Activated B cell treated with CpG ODN at 0.5 μM for 24 hours (primary cell): ENCODE results near the gene CDH15. TPM values are rescaled to one million over a fixed set of nuclear protein-coding genes. Genes with fewer than 3 reads are reported as not detected.

Experiments used
- ATAC-seq: fragments of 200-7000 bp; cut with Tn5 transposase; one replicate; pipeline ENCODE4 v1.10.0; 2021; ENCODE audit warnings: low read depth, mild to moderate bottlenecking, moderate library complexity
- CTCF ChIA-PET: fragments of 350-600 bp; sonication (Branson Sonifier 250); formaldehyde crosslinking; loops from one replicate; lab custom pipeline; 2021; ENCODE audit warnings: antibody characterized with exemption; lab: Charles Lee
- POLR2A ChIA-PET: fragments of 350-600 bp; sonication (Branson Sonifier 250); formaldehyde crosslinking; loops from one replicate; lab custom pipeline; 2021; ENCODE audit warnings: antibody characterized with exemption; lab: Charles Lee
- DNase-seq: peaks from one replicate; pipeline ENCODE4 v3.0.0; 2022
- H3K27ac Mint-ChIP-seq: one replicate; pipeline ENCODE4 v1.8.0; 2020; ENCODE audit warnings: mixed read lengths
- H3K27me3 Mint-ChIP-seq: one replicate; pipeline ENCODE4 v1.8.0; 2021; ENCODE audit warnings: mixed read lengths
- H3K36me3 Mint-ChIP-seq: one replicate; pipeline ENCODE4 v1.8.0; 2021; ENCODE audit warnings: low read depth, mixed read lengths
- H3K4me1 Mint-ChIP-seq: one replicate; pipeline ENCODE4 v1.8.0; 2021; ENCODE audit warnings: mixed read lengths
- H3K4me3 Mint-ChIP-seq: one replicate; pipeline ENCODE4 v1.8.0; 2020; ENCODE audit warnings: mild to moderate bottlenecking, mixed read lengths
- H3K9me3 Mint-ChIP-seq: one replicate; pipeline ENCODE4 v1.8.0; 2020; ENCODE audit warnings: mixed read lengths
- intact Hi-C: fragments of 100-400 bp; cut with micrococcal nuclease; formaldehyde crosslinking; loops from one replicate; pipeline ENCODE4 v1.15.1; 2024
- total RNA-seq: library from RNA; stranded (reverse); gene quantifications from 2 replicates; pipeline ENCODE4 v1.2.3, GENCODE V29; 2022
- TF ChIP-seq, protein P1 (sequence below): fragments of 200-600 bp; IDR thresholded peaks from one replicate; pipeline ENCODE4 v1.8.0; 2022; ENCODE audit warnings: antibody characterized with exemption, mild to moderate bottlenecking

Gene CDH15
- total RNA-seq, 1 donor from 2014 or later, result not detected

GRCh38 chr16:89210165-89210903, 38.8 kb downstream of the CDH15 start:
- TF ChIP-seq, protein P1, sequence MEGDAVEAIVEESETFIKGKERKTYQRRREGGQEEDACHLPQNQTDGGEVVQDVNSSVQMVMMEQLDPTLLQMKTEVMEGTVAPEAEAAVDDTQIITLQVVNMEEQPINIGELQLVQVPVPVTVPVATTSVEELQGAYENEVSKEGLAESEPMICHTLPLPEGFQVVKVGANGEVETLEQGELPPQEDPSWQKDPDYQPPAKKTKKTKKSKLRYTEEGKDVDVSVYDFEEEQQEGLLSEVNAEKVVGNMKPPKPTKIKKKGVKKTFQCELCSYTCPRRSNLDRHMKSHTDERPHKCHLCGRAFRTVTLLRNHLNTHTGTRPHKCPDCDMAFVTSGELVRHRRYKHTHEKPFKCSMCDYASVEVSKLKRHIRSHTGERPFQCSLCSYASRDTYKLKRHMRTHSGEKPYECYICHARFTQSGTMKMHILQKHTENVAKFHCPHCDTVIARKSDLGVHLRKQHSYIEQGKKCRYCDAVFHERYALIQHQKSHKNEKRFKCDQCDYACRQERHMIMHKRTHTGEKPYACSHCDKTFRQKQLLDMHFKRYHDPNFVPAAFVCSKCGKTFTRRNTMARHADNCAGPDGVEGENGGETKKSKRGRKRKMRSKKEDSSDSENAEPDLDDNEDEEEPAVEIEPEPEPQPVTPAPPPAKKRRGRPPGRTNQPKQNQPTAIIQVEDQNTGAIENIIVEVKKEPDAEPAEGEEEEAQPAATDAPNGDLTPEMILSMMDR, result no peak
- intact Hi-C loops, result loop anchor here (10.0 kb wide), 2 partner anchors 576 to 766 kb away; partner anchors contain the start of gene IL17C
- Mint-ChIP-seq H3K27ac (no peak overlapping the region), H3K4me3 (no peak overlapping the region), H3K36me3 (no peaks in the 10 kb centered on the region), H3K9me3 (no peaks in the 10 kb centered on the region), H3K4me1 (peaks cover 5% of the 10 kb centered on the region), H3K27me3 (peaks cover 17% of the 10 kb centered on the region)
- no peak for ATAC-seq
- CTCF ChIA-PET, result no interaction called here
- DNase-seq, result no peak
- POLR2A ChIA-PET, result no interaction called here

DNA sequence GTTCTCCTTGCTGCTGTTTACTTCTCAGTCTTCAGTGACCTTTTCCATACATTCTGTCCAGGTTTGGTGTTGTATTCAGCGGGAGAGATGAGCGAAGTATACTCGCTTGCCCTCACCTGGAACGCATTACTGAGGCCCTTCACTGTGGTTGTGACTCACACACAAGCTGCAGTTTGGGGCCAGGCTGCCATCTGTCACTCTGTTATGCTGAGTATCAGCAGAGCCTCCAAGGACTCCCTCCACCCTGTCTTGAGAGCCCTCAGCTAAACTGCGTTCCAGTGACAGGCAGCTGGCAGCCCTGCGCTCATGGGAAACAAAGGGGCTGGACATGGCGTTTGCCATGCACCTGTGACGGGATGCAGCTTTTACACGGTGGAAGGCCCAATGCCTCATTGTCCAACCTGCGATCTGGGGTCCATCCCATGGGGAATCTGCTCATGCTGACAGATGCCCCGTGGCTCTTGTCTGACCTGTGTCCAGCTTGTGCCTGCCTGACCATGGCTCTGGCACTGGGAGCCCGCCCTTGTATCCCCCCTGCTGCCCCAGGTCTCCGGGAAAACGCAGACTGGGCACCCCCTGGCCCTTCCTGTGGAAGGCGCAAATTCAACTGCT, 39.5 kb downstream of the CDH15 start:
- intact Hi-C loops, result loop anchor here (10.0 kb wide), 2 partner anchors 576 to 766 kb away; partner anchors contain the start of gene IL17C
- TF ChIP-seq, protein P1, result no peak
- no peaks in the 10 kb centered on the region for H3K36me3 Mint-ChIP-seq
- POLR2A ChIA-PET, result no interaction called here
- ATAC-seq (no peak), DNase-seq (no peak)
- H3K27ac Mint-ChIP-seq, result no peak overlapping the region
- CTCF ChIA-PET, result no interaction called here
- H3K9me3 Mint-ChIP-seq, result no peaks in the 10 kb centered on the region
- H3K4me1 Mint-ChIP-seq, result peaks cover 5% of the 10 kb centered on the region
- H3K27me3 Mint-ChIP-seq, result peaks cover 17% of the 10 kb centered on the region
- no peak overlapping the region for H3K4me3 Mint-ChIP-seq

DNA sequence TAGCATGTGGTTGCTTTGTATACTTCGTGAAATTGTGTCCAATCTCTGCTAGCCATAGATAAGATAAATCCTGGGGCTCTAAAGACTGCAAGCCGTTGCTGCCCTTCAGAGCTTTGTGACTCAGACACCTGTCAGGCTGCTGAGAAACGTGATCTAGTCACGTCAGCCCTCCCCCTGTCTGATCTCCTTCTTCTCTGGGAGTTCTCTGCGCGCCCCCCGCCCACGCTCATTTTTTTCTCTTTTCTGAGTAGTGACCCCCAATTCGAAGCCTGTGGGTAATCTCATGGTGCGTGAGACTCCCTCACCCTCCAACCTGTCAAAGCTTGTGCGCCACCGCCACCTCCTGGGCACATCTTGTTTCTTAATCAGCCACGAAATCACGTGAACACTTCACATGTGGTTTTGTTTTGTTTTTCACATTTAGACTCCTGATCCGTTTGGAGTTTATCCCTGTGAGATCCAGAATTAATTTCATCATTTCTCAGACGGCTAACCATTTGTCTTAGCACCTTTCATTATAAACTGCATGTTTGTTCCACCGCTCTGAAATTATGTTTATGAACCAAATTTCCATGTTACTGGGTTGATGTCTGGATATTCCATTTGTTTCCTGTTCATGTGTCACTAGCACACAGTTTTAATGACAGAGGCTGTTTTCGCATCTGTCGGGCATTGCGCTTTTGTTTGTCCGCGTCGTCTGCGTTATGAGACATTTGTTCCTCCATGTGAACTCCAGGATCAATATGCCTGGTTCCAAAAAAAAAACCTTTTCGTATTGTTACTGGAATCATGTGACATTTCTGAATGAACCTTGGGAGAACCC, 45.0 kb downstream of the CDH15 start:
- DNase-seq (peak; percentile 67), ATAC-seq (peak; percentile 64)
- Mint-ChIP-seq H3K9me3 (no peaks in the 10 kb centered on the region), H3K27me3 (no peaks in the 10 kb centered on the region), H3K4me1 (peaks cover 19% of the 10 kb centered on the region), H3K36me3 (peaks cover 10% of the 10 kb centered on the region), H3K4me3 (peak overlapping the region; percentile 91), H3K27ac (peak overlapping the region; percentile 93)
- TF ChIP-seq, protein P1, result no peak
- intact Hi-C loops, result loop anchor here (1.0 to 10.0 kb wide), 15 partner anchors 24 to 772 kb away; partner anchors contain the start of genes CDH15, IL17C, PIEZO1 and TRAPPC2L
- ChIA-PET POLR2A (interaction anchor here (0.7 to 1.4 kb wide), 10 partner anchors 16 to 647 kb away, joined by 3 to 16 read pairs (median 4); partner anchors contain the start of genes APRT, SLC22A31 and ZC3H18), CTCF (interaction anchor here (0.7 to 3.1 kb wide), 9 partner anchors 259 to 483 kb away, joined by 3 to 36 read pairs (median 3); no protein-coding TSS in a partner anchor)

GRCh38 chr16:89217138-89217387, 45.5 kb downstream of the CDH15 start:
- POLR2A ChIA-PET, result interaction anchor here (0.9 to 1.4 kb wide), 11 partner anchors 23 to 647 kb away, joined by 3 to 16 read pairs (median 5); partner anchors contain the start of genes ACSF3, APRT, GALNS and SPG7
- CTCF ChIA-PET, result interaction anchor here (1.0 to 3.1 kb wide), 4 partner anchors 291 to 480 kb away, joined by 6 to 36 read pairs (median 8); partner anchors contain the start of genes SPG7 and TRAPPC2L
- H3K9me3 Mint-ChIP-seq, result no peaks in the 10 kb centered on the region
- peaks cover 14% of the 10 kb centered on the region for H3K36me3 Mint-ChIP-seq
- ATAC-seq (no peak), DNase-seq (no peak)
- TF ChIP-seq, protein P1, result no peak
- peak overlapping the region; percentile 91 for H3K4me3 Mint-ChIP-seq
- peak overlapping the region; percentile 93 for H3K27ac Mint-ChIP-seq
- H3K4me1 Mint-ChIP-seq, result peaks cover 19% of the 10 kb centered on the region
- no peaks in the 10 kb centered on the region for H3K27me3 Mint-ChIP-seq
- intact Hi-C loops, result loop anchor here (1.0 to 10.0 kb wide), 6 partner anchors 23 to 772 kb away; partner anchors contain the start of genes IL17C and PIEZO1
